Prostate gland (tissue), 2 donors: Measurements from ENCODE around the gene AGBL5. TPM values are rescaled to one million over a fixed set of nuclear protein-coding genes. Genes with fewer than 3 reads are reported as not detected.

Source experiments
- DNase-seq: peaks from one replicate; pipeline ENCODE4 v3.0.0-alpha.2; 2019; ENCODE audit warnings: low spot score
- H3K27ac ChIP-seq, 2 donors: fragments of 200-600 bp; sonication (generic); 2 replicates each; pipeline ENCODE4 v1.5.1; 2017 to 2019
- H3K27me3 ChIP-seq: fragments of 200-600 bp; sonication (generic); replicated peaks from 2 replicates; pipeline ENCODE4 v1.5.1; 2019; ENCODE audit not compliant: insufficient read depth
- H3K36me3 ChIP-seq, 2 donors: fragments of 200-600 bp; sonication (generic); 1 replicate in 1 of 2; 2 replicates in 1 of 2; pipeline versions ENCODE4 v1.5.1 to v1.8.1; 2017 to 2019
- H3K4me1 ChIP-seq: fragments of 200-600 bp; sonication (generic); replicated peaks from 2 replicates; pipeline ENCODE4 v1.5.1; 2019
- H3K4me3 ChIP-seq, 2 donors: fragments of 200-600 bp; sonication (generic); 2 replicates each; pipeline ENCODE4 v1.5.1; 2017 to 2019
- H3K9me3 ChIP-seq: fragments of 200-600 bp; sonication (generic); 2 replicates; pipeline ENCODE4 v1.5.1; 2017
- CTCF ChIP-seq, 4 experiments: fragments of 200-600 bp in 2 of 4; fragments of 450-650 bp in 2 of 4; sonication (generic) in 2 of 4; IDR thresholded peaks; 1 replicate in 3 of 4; 2 replicates in 1 of 4; pipeline ENCODE4 v1.5.1; 2016 to 2019; ENCODE audit warnings: antibody characterized with exemption in 4 of 4, mild to moderate bottlenecking in 2 of 4, moderate library complexity in 2 of 4
- POLR2A ChIP-seq: fragments of 450-650 bp; IDR thresholded peaks from one replicate; pipeline ENCODE4 v1.6.1; 2016; ENCODE audit warnings: antibody characterized with exemption, mild to moderate bottlenecking
- POLR2AphosphoS5 ChIP-seq: sonication (generic); formaldehyde crosslinking; IDR thresholded peaks from one replicate; pipeline ENCODE4 v1.6.1; 2017; ENCODE audit warnings: antibody characterized with exemption
- WGBS: methylation state at CpG from one replicate; pipeline ENCODE4 v1.1.5; 2018; 5-methylcytosine and 5-hydroxymethylcytosine counted together
- intact Hi-C: fragments of 100-400 bp; cut with DNase I; formaldehyde crosslinking; loops from one replicate; pipeline ENCODE4 v1.14.2; 2022
- total RNA-seq, 2 donors: library from RNA; depleted of rRNA; stranded (reverse); fragments of >200 nt; gene quantifications; one replicate each; pipeline ENCODE4 v1.1.0, GENCODE V29; 2016

Gene AGBL5
- total RNA-seq, 2 donors from 2014 or later: 31.9 to 87.1 TPM

DNA sequence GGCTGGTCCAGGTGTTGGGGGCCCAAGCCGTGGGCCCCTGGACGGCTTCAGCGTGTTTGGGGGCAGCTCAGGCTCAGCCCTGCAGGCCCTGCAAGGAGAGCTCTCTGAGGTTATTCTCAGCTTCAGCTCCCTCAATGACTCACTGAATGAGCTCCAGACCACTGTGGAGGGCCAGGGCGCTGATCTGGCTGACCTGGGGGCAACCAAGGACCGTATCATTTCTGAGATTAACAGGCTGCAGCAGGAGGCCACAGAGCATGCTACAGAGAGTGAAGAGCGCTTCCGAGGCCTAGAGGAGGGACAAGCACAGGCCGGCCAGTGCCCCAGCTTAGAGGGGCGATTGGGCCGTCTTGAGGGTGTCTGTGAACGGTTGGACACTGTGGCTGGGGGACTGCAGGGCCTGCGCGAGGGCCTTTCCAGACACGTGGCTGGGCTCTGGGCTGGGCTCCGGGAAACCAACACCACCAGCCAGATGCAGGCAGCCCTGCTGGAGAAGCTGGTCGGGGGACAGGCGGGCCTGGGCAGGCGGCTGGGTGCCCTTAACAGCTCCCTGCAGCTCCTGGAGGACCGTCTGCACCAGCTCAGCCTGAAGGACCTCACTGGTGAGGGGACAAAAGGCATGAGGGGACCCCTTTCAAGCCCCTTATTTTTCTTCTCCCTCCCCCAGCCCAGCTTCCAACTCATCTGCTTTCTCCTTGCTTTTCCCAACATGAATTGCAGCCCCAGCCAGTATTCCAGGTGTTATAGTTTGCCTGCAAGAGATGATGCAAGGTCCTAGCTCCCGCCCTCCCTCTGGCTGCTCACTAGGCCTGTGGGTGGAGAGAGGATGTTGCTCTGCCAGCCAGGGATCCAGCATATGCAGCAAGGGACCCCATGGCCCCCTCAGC, 32.2 kb downstream of the AGBL5 start:
- Histone ChIP-seq H3K4me3 (no peak overlapping the region), H3K9me3 (no peaks in the 10 kb centered on the region), H3K27me3 (no peaks in the 10 kb centered on the region), H3K27ac (no peak overlapping the region), H3K4me1 (peaks cover 7% of the 10 kb centered on the region), H3K36me3 (no peaks in the 10 kb centered on the region)
- intact Hi-C loops: loop anchor here (5.0 kb wide), 1 partner anchor 51 kb away; the partner anchor contains the start of gene TMEM214
- no peak for DNase-seq
- no peak for TF ChIP-seq CTCF (IDR thresholded peaks at IDR 0.05)
- TF ChIP-seq POLR2AphosphoS5: no peak
- TF ChIP-seq POLR2A: no peak
- 80% methylated on average over 20 of the region's 20 CpGs for WGBS

GRCh38 chr2:27084297-27085061, 33.0 kb downstream of the AGBL5 start:
- H3K4me1 ChIP-seq: peaks cover 7% of the 10 kb centered on the region
- H3K9me3 ChIP-seq: no peaks in the 10 kb centered on the region
- no peaks in the 10 kb centered on the region for H3K36me3 ChIP-seq
- no peak overlapping the region for H3K27ac ChIP-seq
- DNase-seq: no peak
- H3K4me3 ChIP-seq: no peak overlapping the region
- H3K27me3 ChIP-seq: no peaks in the 10 kb centered on the region
- intact Hi-C loops: loop anchor here (5.0 kb wide), 2 partner anchors 52 to 122 kb away; partner anchors contain the start of gene TMEM214
- 78% methylated on average over 6 of the region's 6 CpGs for WGBS
- TF ChIP-seq POLR2AphosphoS5: no peak
- TF ChIP-seq POLR2A: no peak
- no peak for TF ChIP-seq CTCF (IDR thresholded peaks at IDR 0.05)

DNA sequence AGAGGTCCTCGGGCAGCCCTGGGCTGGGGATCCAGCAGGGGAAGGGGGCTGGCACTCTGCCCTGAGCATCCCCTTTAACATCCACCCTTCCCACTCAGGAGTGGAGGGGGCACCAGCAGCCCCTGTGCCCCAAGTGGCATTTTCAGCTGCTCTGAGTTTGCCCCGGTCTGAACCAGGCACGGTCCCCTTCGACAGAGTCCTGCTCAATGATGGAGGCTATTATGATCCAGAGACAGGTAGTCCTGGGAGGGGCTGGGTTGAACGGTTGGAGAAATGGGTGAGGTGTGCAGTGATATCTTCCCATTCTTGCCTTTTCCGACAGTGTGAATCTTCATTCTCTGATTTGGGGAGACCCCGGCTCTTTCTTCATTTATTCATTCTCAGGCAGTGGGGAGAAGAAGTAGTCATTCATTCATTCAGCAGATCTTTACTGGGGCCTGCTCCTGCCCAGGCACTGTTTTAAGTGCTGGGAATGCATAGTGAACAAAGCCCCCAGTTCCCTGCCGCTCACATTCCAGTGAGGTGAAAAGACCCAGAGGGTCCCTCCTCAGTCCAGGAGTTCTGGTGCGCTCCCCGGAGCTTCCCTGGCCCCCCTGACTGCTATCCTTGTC, 33.7 kb downstream of the AGBL5 start:
- TF ChIP-seq CTCF (IDR thresholded peaks at IDR 0.05): no peak
- TF ChIP-seq POLR2A: no peak
- TF ChIP-seq POLR2AphosphoS5: no peak
- 47% methylated on average over 10 of the region's 10 CpGs for WGBS
- H3K27me3 ChIP-seq: no peaks in the 10 kb centered on the region
- H3K4me1 ChIP-seq: peaks cover 7% of the 10 kb centered on the region
- DNase-seq: no peak
- no peaks in the 10 kb centered on the region for H3K36me3 ChIP-seq
- peak overlapping the region; percentile 71 to 80 for H3K27ac ChIP-seq
- H3K4me3 ChIP-seq: peak overlapping the region in 1 of 2 donors; percentile 56
- H3K9me3 ChIP-seq: no peaks in the 10 kb centered on the region
- intact Hi-C loops: loop anchor here (5.0 kb wide), 1 partner anchor 123 kb away; no protein-coding TSS in a partner anchor

GRCh38 chr2:27085673-27086089, 34.2 kb downstream of the AGBL5 start:
- peak overlapping the region; percentile 71 to 80 for H3K27ac ChIP-seq
- peak overlapping the region; percentile 38 to 56 for H3K4me3 ChIP-seq
- peak; percentile 75 for DNase-seq
- H3K36me3 ChIP-seq: no peaks in the 10 kb centered on the region
- no peaks in the 10 kb centered on the region for H3K27me3 ChIP-seq
- TF ChIP-seq POLR2AphosphoS5: peak; percentile 69
- TF ChIP-seq CTCF (IDR thresholded peaks at IDR 0.05): peak in 2 of 4 experiments; percentile 51 to 60
- peak; percentile 17 for TF ChIP-seq POLR2A
- under 1% methylated on average over 18 of the region's 38 CpGs for WGBS
- intact Hi-C loops: loop anchor here (5.0 kb wide), 1 partner anchor 123 kb away; no protein-coding TSS in a partner anchor
- peaks cover 7% of the 10 kb centered on the region for H3K4me1 ChIP-seq
- no peaks in the 10 kb centered on the region for H3K9me3 ChIP-seq
